ENCODE measurements around the gene KSR1.

Gene KSR1

DNA sequence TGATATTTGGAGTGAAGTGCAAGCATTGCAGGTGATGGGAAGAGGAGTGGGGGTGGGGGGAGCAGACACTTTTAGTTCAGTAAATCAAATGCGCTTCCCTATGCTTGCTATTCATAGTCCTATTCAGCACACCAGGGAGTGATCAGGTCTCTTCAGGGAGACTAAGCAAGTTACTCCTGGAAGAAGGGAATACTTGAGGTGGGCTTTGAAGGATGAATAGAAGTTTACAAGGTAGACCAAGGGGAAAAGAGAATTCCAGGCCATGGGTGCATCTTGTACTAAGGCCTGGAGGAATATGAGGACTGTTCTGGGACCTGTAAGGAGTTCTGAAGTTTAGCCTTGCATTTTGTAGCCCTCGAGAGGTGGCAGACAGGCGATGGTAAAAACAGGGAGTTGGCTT is 134.6 kb downstream of the KSR1 start:
- no peak for DNase-seq (ENCODE audit: low read depth in 2 of 2)

DNA sequence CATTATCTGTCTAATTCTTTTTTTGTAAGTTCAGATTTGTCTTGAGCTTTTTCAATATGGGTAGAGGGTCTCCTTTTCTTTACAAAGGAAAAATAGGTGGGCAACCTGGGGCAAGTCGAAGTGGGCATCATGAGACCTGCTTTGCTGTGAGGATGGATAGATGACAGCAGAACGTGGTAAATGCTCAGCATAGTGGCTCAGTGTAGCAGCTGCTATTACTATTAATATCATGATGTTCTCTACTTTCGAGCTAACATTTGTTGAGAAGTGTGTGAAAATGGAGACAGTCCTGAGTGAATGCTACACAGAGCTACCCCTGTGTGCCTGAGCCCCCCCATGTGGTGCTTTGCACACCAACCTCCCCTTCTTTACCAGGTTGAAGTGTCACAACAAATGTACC is 135.7 kb downstream of the KSR1 start:
- no peak for DNase-seq (ENCODE audit: low read depth in 2 of 2)

DNA sequence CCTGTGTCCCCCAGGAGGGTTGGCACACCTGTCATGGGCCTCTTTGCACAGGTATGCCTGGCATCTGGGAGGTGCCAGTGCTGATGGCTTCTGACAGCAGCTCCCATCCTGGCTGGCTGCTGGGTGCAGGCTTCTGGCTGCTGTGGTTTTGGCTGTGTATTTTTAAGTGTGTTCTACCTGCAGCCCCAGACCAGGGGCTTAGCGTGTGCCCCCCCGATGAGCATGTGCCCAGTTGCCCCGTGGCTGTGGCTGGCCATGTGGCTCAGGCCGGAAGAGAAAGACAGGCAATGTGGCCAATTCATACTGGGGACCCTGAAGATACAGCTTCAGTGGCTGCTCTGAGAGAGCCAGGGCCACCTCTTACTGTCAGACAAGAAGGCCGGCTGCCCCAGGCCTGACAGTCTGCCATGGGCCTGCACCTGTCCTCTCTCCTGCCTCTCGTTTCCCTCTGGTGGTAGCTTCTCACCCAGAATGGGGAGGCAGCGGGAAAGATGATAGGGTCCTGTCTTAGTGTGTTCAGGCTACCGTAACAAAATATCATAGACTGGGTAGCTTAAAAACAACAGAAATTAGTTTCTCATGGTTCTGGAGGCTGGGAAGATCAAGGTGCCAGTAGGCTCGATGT is 137.1 kb downstream of the KSR1 start:
- DNase-seq (ENCODE audit: low read depth in 2 of 2) = no peak

DNA sequence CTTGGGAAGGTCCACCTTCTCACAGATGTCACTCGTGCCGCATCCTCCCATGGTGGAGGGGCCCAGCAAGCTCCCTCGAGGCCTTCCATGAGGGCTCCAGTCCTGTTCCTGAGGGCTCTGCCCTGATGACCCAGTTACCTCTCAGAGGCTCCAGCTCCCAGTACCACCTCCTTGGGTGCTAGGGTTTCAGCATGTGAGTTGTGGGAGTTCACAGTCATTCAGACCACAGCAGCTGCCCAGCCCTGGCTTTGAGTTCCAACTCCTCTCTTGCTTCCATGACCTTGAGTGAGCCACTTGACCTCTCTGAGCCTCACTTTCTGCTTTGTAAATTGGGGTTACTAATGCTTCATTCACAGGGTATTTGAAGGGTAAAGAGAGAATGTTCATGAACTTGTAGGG is 137.6 kb downstream of the KSR1 start:
- no peak for DNase-seq (ENCODE audit: low read depth in 2 of 2)

DNA sequence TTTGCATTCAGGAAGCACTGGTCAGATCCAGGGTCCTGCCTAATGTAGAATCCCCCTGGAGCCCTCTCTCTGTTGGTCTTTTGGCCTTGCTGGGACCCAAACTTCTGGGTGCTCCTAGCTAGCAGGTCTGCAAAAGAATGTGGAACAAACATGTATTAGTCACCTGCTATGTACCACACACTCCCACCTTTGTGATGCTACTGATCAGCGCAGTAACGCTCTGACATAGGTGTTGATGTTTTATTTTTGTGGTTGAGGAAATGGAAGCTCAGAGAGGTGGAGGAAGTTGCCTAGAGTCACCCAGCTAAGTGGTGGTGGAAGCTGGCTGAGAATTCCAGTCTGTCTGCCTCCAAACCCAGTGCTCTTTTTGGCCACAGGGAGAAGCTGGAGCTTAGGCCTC is 139.0 kb downstream of the KSR1 start:
- no peak for DNase-seq (ENCODE audit: low read depth in 2 of 2)

DNA sequence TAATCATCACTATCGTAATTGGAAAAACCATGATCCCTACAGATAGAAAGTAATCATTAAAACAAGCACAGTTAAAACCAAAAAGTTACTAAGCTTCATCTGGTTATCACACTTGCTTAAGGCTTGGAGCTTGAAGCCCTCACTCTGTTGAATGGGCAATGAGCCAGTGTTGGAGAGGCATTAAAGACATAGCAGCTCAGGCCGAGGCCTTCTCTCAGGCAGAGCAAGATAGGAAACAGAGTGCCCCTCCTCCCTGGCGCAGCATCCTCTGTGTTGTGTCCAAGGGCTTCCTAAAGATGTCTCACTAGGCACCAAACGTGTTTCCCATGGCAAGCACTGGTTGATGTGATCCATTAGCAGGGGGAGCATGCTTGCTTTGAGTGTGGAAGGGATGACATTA is 139.8 kb downstream of the KSR1 start:
- DNase-seq (ENCODE audit: low read depth in 2 of 2) = no peak

DNA sequence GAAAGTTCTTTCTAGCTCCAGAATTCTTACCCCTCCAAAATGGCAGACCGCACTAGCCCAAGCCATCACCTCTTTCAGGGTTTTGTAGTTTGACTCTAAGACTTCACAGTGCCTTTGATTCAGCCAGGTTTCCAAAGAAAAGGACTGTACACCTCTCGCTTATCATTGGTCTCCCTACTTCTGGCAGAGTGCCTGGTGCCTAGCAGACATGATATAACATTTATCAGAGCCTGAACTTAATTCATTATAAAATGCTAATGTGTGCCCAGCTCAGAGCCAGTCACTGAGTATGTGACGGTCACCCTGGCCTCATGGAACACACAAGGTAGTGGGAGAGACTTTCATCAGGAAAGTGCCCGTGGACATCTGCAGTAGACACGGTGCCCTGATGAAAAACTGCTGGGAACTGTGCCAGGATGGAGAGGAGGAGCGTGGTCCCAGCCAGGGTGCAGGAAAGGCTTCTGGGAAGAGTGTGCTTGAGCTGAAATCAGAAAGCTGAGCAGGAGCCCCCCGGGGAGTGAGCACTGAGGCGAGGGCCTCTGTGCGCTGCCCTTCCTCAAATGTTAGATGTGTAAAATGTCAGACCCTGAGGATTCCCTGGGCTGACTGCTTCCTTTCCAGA is 140.4 kb downstream of the KSR1 start:
- DNase-seq (ENCODE audit: low read depth in 2 of 2) = no peak

DNA sequence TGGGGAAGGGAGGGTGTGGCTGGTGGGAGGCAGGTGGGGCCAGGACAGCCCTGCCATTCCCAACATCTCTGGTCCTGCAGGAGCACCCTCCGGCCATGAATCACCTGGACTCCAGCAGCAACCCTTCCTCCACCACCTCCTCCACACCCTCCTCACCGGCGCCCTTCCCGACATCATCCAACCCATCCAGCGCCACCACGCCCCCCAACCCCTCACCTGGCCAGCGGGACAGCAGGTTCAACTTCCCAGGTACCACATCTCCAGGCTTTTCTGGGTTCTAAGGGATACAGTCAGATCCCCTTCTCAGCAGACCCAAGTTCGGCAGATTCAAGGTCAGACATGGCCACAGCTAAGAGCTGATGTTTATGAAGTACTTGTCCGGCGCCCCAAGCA is 140.9 kb downstream of the KSR1 start:
- DNase-seq (ENCODE audit: low read depth in 2 of 2) = no peak

DNA sequence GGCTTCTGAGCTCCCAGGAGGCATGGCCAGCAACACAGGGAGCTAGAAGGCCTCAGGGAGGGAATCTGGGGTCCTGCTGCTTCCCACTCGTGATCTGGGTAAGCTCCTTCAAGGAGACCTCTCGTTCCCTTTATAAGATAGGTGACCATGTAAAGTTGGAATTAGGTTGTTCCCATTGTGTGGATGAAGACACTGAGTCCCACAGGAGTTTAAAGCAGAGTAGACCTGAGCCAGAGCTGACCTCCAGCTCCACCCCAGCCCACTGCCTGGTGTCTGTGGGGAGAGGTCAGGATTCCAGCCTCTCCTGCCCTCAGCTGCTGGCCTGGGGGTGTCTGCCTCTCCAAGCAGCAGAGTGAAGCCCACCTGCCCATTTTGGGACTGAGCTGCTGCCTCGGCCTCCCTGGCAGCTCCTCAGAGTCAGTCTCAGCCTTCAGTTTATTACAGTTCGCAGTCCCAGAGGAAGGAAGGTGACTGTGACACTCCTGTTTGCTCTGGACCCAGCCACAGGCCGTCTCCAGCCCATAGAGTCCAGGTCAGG is 141.6 kb downstream of the KSR1 start:
- no peak for DNase-seq (ENCODE audit: low read depth in 2 of 2)

DNA sequence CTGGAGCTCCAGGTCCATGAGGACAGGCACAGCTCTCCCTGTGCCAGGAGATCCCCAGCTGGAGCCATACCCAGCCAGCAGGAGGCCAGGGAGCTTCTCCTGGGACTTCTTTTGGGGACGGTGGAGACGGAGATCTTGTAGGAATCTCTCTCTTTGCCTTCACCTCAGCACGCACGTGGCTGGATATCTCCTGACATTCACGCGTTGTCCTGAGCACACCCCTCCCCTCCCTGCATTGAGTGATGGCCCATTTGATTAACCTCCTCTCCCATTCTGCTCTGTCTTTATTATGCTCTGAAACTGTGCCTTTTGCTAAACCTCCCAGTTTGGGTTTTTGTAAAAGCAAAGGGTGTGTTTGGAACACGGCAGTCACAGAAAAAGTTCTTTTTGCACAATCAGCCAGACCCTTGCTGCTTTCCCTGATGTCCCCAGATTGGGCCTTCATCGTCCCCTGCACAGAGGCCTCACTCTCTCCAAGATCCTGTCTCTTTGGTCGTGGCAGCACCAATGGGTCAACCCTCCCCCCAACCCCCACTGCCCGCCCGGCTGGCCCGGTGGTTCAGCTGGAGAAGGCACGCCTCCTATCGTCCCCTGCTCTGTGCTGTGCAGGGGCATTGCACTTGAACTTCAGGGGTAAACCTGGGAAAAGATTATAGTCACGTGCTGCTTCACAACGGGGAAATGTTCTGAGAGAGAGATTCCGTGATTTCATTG is 142.2 kb downstream of the KSR1 start:
- DNase-seq (ENCODE audit: low read depth in 2 of 2) = no peak

DNA sequence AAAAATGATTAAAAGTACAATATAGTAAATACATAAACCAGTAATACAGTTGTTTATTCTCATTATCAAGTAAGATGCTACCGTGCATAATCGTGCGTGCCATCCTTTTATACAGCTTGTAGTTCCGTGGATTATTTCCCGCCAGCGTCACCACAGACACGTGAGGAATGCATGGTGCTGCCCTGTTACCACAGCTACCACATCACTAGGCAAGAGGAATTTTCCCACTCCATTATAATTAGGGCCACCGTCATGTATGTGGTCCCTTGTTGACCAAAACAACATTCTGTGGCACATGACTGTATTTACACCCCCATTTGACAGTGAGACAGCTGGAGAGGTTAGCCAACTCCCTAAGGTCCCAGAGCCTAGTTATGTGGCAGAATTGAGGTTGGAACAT is 144.2 kb downstream of the KSR1 start:
- no peak for DNase-seq (ENCODE audit: low read depth in 2 of 2)

DNA sequence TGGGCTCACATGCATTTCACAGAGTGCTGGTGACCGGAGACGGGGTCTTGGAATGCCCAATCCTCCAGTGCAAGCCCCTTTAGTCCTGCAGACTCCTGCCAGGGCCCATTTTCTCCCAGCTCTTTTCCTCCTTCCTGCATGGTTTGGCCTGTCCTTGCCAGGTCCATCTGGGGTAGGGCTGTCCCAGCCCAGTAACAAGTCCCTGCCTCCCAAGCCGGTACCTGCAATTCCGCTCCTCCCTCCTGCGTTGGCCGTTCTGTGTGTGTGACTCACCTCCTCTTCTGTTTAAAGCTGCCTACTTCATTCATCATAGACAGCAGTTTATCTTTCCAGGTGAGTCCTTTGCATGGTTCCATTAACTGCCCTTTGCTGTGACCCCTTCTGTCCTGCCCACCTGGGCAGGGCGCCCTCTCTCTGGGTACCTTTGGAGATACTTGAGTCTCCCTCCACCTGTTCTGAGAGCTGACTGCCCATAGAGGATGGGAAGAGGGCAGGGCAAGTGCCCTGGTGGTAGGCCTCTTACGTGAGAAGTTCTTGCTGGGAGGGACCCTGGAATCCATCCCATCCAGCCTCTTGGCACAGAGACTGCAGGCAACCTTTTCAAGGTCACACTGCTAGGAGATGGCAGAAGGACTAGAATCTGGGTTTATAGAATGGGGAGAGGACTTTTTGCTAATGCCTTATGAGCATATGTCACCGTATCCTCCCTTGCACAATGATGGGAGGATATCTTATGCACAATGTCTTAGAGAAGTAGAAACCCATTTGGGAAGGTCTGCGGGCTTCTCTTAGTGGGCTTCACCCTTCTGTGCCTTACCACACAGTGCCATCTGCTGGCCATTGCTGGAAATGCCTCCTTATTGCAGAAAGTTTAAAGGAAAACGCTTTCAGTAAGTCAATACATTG is 145.1 kb downstream of the KSR1 start:
- peak; percentile 57 to 61 for DNase-seq (ENCODE audit: low read depth in 2 of 2)

DNA sequence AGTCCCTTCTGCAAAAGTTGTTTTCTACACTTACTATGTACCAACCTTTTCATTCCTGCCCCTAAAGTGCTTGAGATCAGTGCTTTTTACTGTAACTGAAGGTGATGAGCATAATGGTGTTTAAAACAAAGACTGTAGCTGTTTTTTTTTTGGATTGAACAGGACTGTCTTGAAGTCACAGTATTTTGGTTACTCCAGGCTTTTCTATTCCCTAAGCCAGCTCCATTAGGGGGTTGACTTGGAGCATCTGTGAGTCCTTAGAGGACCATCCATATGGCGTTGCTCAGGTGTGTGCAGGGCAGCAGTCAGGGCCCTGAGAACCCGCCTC is 145.7 kb downstream of the KSR1 start:
- DNase-seq (ENCODE audit: low read depth in 2 of 2) = no peak

DNA sequence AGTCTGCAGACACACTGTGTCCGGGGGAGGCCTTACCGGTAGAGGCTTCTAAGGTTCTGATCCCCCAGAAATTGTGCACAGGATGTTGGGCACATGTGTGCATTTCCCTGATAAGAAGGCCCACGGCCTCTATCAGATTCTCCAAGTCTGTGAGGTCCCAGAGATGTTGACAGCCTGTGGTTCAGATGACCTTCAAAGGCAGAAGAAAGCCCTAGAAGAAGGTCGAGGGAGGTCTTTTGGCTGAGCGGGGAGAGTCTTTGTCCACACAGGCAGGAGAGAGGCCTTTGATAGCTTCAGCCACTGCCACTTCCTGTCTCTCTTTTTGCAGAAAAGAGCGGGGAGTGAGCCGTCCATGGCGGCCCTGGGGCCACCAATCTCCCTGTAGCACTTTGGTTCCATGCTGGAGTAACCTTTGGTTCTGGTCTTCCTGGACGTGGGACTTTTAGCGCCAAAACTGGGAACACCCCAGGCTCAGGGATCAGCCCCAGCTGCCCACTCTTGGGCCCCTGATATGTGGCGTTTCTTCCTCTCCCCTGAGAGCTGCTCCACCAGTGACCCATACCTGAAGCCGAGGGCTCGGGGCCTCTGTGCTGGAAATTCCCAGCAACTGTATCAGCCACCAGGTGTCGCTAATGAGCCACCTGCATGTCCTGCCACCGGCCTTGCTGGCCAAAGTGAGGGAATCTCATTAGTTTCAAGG is 146.6 kb downstream of the KSR1 start:
- DNase-seq (ENCODE audit: low read depth in 2 of 2) = peak; percentile 20 to 24

DNA sequence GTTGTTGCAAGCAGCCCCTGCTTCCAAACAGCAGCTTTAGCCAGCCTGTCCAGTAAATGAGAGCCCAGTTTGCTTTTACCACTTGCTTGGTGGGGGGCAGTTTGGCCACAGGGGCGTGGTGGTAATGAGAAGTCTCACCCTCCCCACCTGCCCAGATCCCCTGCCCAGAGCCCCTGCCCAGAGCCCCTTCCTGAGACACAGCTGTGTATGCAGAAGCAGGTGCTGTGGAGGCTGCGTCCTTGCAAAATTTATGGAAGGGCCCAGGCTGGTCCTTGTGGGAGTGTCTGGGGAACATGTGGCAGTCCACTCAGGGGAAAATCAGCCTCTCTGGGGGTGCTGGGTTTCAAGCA is 147.1 kb downstream of the KSR1 start:
- DNase-seq (ENCODE audit: low read depth in 2 of 2) = no peak

DNA sequence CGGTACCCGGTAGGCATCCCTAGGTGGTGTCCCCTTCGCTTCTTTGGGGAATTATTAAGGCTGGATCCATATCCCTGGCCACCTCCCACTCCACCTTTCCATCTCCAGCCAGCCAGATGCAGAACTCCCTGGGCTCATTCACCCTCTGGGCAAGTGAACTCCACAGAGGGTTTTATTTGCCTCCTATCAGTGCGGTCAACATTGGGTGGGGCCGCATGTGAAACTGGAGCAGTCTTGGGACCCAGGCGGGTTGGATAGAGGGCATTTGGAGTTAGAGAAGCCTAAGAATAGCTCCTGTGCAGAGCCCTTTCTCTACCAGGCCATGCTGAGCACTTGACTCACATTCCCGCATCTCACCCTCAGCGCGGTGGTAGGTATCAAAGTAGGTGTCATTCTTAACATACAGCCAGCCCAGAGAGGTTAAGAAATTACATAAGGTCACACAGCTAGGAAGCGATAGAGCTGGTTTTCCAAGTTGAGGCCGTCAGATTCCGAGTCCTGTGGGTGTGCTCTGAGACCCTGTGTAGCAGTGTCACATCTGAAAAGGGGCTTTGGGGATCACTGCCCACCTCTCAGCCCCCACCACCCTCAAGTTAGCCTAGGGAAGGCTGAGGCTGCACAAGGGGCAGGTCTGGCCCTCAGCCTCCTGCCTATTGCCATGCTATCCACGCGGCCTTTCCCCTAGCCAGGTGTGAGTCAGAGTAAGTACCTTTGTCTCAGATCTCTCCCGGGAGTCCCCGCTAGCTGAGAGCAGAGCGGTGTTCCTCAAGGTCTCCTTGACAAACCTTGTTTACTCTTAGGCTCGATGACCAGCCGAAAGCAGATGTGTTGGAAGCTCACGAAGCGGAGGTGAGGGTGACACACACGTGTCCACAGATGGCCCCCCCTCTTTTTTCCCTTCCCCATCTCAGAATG is 147.9 kb downstream of the KSR1 start:
- no peak for DNase-seq (ENCODE audit: low read depth in 2 of 2)

DNA sequence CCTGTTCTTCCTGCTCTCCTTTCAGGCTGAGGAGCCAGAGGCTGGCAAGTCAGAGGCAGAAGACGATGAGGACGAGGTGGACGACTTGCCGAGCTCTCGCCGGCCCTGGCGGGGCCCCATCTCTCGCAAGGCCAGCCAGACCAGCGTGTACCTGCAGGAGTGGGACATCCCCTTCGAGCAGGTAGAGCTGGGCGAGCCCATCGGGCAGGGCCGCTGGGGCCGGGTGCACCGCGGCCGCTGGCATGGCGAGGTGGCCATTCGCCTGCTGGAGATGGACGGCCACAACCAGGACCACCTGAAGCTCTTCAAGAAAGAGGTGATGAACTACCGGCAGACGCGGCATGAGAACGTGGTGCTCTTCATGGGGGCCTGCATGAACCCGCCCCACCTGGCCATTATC is 149.2 kb downstream of the KSR1 start:
- DNase-seq (ENCODE audit: low read depth in 2 of 2) = no peak

DNA sequence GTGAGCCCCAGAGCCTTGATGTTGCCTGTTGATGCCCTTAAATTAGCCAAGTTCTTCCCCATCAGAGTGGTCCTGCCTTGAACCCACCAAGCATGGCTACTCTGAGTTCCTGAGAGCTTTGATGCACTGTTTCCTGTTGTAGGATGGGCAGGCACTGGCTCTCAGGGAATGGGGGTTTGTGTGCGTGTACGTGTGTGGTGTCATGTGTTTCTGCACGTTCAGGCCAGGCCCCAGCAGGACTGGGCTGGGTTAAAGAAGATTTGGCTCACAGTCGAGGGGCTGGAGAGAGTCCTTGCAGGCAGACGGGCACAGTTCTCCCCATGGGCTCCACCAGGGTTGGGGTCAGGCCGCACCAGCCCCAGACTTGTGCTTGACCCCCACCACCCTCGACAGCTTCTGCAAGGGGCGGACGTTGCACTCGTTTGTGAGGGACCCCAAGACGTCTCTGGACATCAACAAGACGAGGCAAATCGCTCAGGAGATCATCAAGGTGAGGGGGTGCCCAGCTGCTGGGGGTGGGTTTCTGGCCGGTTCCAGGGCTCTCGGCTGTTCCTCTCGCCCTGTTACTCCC is 151.4 kb downstream of the KSR1 start:
- no peak for DNase-seq (ENCODE audit: low read depth in 2 of 2)

DNA sequence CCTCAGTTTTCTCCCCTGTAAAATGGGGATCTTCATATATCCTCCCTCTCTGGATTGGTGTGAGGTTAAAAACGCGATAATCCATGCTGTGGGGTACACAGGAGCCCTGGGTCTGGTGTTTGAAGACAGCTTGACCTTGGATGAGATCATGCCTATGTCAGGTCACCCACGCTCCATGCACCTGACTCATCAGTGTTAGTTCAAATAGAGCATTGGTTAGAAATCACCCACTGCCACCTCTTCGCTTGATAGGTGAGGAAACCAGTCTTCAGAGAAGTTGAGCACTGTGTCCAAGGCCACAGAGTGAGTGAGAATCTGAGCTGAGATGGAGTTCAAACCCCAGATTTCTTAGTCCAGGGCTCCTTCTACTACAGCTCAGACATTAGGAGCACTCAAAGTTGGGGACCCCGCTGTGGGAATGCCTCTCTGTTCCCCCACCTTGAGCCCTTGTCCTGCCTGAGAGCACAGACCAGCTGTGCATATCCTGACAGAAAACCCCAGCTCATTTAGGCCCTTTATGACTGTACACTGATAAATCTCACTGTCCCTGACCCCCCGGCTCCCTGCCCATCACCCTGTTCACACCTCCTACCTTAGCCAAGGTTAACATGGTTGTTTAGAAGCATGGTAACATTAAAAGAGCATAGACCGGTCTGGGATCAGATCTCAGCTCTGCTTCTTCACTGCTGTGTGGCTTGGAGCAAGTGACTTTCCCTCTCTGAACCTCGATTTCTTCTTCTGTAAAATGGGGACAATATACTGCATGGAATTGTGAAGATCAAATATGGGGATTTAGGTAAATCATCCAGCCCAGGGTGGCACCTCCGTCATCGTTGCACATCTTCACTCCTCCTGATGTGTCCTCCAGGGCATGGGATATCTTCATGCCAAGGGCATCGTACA is 152.3 kb downstream of the KSR1 start:
- no peak for DNase-seq (ENCODE audit: low read depth in 2 of 2)
